ENCODE results near the gene OTOS. TPM values are rescaled to one million over a fixed set of nuclear protein-coding genes. Genes with fewer than 3 reads are reported as not detected.

OTOS gene
- total RNA-seq, 4 donors from 2014 or later = not detected

DNA sequence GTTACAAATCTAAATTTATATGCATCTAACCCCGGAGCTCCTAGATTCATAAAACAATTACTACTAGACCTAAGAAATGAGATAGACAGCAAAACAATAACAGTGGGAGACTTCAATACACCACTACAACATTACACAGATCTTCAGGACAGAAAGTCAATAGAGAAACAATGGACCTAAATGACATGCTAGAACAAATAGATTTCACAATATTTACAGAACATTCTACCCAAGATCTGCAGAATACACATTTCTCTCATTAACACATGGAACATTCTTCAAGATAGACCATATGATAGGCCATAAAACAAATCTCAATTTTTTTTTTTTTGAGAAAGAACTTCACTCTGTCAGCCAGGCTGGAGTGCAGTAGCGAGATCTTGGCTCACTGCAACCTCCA, 42.1 kb downstream of the OTOS start:
- ATAC-seq (ENCODE audit: low FRiP score) (no peak), DNase-seq (ENCODE audit: low spot score) (no peak)
- TF ChIP-seq CTCF (IDR thresholded peaks at IDR 0.05) = no peak

DNA sequence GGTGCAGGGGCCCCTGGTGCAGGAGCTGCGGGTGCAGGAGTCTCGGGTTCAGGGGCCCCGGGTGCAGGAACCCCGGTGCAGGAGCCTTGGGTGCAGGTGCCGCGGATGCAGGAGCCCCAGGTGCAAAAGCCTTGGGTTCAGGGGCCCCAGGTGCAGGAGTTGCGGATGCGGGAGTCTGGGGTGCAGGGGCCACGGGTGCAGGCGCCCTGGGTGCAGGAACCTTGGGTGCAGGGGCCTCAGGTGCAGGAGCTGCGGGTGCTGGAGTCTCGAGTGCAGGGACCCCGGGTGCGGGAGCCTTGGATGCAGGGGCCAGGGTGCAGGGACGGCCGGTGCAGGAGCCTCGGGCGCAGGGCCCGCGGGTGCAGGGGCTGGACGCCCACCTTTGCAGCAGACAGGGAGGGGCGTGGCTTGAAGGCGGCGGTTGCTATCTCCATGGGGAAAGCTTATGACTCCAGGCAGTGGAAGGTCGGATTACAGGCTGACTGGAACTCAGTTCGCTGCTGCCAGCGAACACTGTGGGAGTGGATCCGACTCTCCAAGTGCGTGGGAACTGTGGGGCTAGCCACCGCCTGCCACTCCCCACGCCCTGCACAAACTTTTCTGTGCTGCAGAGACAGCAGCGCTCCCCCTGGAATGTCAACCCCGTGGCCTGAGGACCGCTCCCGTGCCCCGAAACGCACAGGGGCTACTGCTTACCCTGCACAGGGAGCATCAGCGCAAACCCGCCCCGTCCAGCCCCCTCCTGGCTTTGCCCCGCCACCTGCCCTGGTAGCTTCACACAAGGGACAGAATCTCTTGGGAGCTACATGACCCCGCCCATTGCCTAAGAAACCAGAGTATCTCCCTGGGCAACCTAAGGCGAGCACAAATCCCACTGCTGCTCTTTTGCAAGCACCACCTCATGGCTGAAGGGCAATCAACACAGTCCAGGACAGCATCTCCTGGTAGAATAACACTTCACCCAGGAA, 44.6 kb downstream of the OTOS start:
- DNase-seq (ENCODE audit: low spot score) (no peak), ATAC-seq (ENCODE audit: low FRiP score) (no peak)
- TF ChIP-seq CTCF (IDR thresholded peaks at IDR 0.05) = no peak

DNA sequence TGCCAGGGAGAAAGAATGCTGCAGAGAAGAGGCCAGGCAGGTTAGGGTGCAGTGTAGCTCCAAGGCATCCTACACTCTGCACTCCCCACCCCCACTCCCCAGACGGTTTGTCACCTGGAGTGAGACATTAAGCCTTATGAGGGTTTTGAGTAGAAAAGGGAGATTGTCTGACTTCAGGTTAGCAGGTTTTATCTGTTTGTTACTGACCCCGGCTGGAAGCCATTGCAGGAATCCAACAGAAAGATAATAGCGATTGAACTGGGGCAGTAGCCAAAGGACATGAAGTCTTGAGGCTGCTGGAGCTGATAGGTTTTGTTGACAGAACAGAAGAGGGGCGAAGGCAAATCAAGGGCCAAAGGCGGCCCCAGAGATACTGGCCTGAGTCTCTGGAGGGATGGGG, 51.2 kb downstream of the OTOS start:
- no peak for ATAC-seq (ENCODE audit: low FRiP score)
- no peak for DNase-seq (ENCODE audit: low spot score)
- no peak for TF ChIP-seq CTCF (IDR thresholded peaks at IDR 0.05)

Other genes with a start within 250 kb of the OTOS start
- 100 to 1,000 TPM in 2 of 4 donors, 10 to 100 TPM in 2; 79.1 to 141 (median 104) TPM for gene NDUFA10, start 115.3 kb downstream of the OTOS start, total RNA-seq
- gene OR6B2, start 110.2 kb downstream of the OTOS start, total RNA-seq = not detected
- not detected for gene OR6B3, start 87.1 kb downstream of the OTOS start, total RNA-seq
- gene COPS9, start 4.4 kb downstream of the OTOS start, total RNA-seq = 100 to 1,000 TPM; 130 to 198 (median 150) TPM

Measured in omental fat pad (tissue), 4 donors.